A549 (cell line): ENCODE results near the gene LAMC1.

Experiments
- CEBPB ChIP-seq, 2 experiments: fragments of >200 bp in 1 of 2; sonication (Bioruptor Twin) in 1 of 2; formaldehyde crosslinking in 1 of 2; IDR thresholded peaks; 2 replicates each; pipeline ENCODE4 v1.6.1; 2012 to 2016
- EP300 ChIP-seq, 2 experiments: fragments of >200 bp; sonication (Bioruptor Twin); formaldehyde crosslinking; IDR thresholded peaks; 2 replicates in 1 of 2; 3 replicates in 1 of 2; pipeline ENCODE4 v1.6.1; 2016 to 2017
- MAFK ChIP-seq: fragments of 450-650 bp; IDR thresholded peaks from 2 replicates; pipeline ENCODE4 v1.6.1; 2014; ENCODE audit not compliant: partially characterized antibody
- NR3C1 ChIP-seq: fragments of >200 bp; sonication (Bioruptor Twin); formaldehyde crosslinking; IDR thresholded peaks from 3 replicates; pipeline ENCODE4 v1.6.1; 2017
- RAD21 ChIP-seq, 2 experiments: fragments of >200 bp in 1 of 2; sonication (Bioruptor Twin) in 1 of 2; formaldehyde crosslinking in 1 of 2; IDR thresholded peaks in 1 of 2; conservative IDR thresholded peaks in 1 of 2; 2 replicates in 1 of 2; 3 replicates in 1 of 2; pipeline ENCODE4 v1.6.1; 2012 to 2018; ENCODE audit warnings: inconsistent platforms in 1 of 2
- ZFP36 ChIP-seq: fragments of 450-650 bp; IDR thresholded peaks from 2 replicates; pipeline ENCODE4 v1.6.1; 2014; ENCODE audit warnings: borderline replicate concordance; ENCODE audit not compliant: partially characterized antibody

- TF ChIP-seq CEBPB (IDR thresholded peaks at IDR 0.05) = no peak
- no peak for TF ChIP-seq NR3C1
- no peak for TF ChIP-seq ZFP36
- TF ChIP-seq MAFK = no peak
- no peak for TF ChIP-seq EP300 (IDR thresholded peaks at IDR 0.05)
- no peak for TF ChIP-seq RAD21 (conservative IDR thresholded peaks at IDR 0.05 in 1 of 2, IDR thresholded peaks at IDR 0.05 in 1 of 2)
Measured at GRCh38 chr1:183027031-183027430, 3.8 kb downstream of the LAMC1 start.
